Endothelial cell (in vitro differentiated cells): ENCODE results near the gene MRFAP1. TPM values are rescaled to one million over a fixed set of nuclear protein-coding genes. Genes with fewer than 3 reads are reported as not detected.

ENCODE experiments used
- DNase-seq: peaks from one replicate; pipeline ENCODE4 v3.0.0; 2021; ENCODE audit warnings: low spot score
- H3K27ac Mint-ChIP-seq: one replicate; pipeline ENCODE4 v1.8.0; 2021; ENCODE audit warnings: mixed read lengths, inconsistent platforms; ENCODE audit not compliant: unreplicated experiment
- H3K27me3 Mint-ChIP-seq: one replicate; pipeline ENCODE4 v1.8.0; 2021; ENCODE audit warnings: mild to moderate bottlenecking, moderate library complexity, mixed read lengths, inconsistent platforms; ENCODE audit not compliant: unreplicated experiment
- H3K36me3 Mint-ChIP-seq: one replicate; pipeline ENCODE4 v1.8.0; 2021; ENCODE audit warnings: mild to moderate bottlenecking, low read depth, mixed read lengths, inconsistent platforms; ENCODE audit not compliant: unreplicated experiment
- H3K4me1 Mint-ChIP-seq: one replicate; pipeline ENCODE4 v1.8.0; 2021; ENCODE audit warnings: mild to moderate bottlenecking, mixed read lengths, inconsistent platforms; ENCODE audit not compliant: unreplicated experiment
- H3K4me3 Mint-ChIP-seq: one replicate; pipeline ENCODE4 v1.8.0; 2021; ENCODE audit warnings: mild to moderate bottlenecking, mixed read lengths, inconsistent platforms; ENCODE audit not compliant: unreplicated experiment
- H3K9me3 Mint-ChIP-seq: one replicate; pipeline ENCODE4 v1.8.0; 2021; ENCODE audit warnings: mixed read lengths, inconsistent platforms; ENCODE audit not compliant: unreplicated experiment
- CTCF ChIP-seq: fragments of 200-600 bp; sonication (generic); IDR thresholded peaks from one replicate; pipeline ENCODE4 v1.5.0; 2021; ENCODE audit warnings: antibody characterized with exemption; ENCODE audit not compliant: unreplicated experiment
- total RNA-seq: library from RNA; stranded (reverse); fragmentation: NEBNext Ultra II Directional; extraction: Animal tissue kit (Norgen Biotek cat#: 25700); gene quantifications from one replicate; pipeline ENCODE4 v1.2.1, GENCODE V29; 2021; ENCODE audit not compliant: unreplicated experiment

MRFAP1 gene
- total RNA-seq, 1 donor from 2014 or later, result 226 TPM

- H3K9me3 Mint-ChIP-seq, result no peaks in the 10 kb centered on the region
- peaks cover 4% of the 10 kb centered on the region for H3K27me3 Mint-ChIP-seq
- H3K27ac Mint-ChIP-seq, result no peak overlapping the region
- DNase-seq, result no peak
- H3K4me1 Mint-ChIP-seq, result no peaks in the 10 kb centered on the region
- H3K4me3 Mint-ChIP-seq, result no peak overlapping the region
- TF ChIP-seq CTCF, result no peak
- H3K36me3 Mint-ChIP-seq, result peaks cover 12% of the 10 kb centered on the region
Observed at GRCh38 chr4:6605605-6606004, 34.9 kb upstream of the MRFAP1 start.

GRCh38 chr4:6606465-6607235 is 33.8 kb upstream of the MRFAP1 start:
- Mint-ChIP-seq H3K4me3 (no peak overlapping the region), H3K27me3 (peaks cover 4% of the 10 kb centered on the region), H3K4me1 (no peaks in the 10 kb centered on the region), H3K36me3 (peaks cover 16% of the 10 kb centered on the region), H3K27ac (no peak overlapping the region), H3K9me3 (no peaks in the 10 kb centered on the region)
- no peak for DNase-seq
- no peak for TF ChIP-seq CTCF

GRCh38 chr4:6607368-6608055 is 33.0 kb upstream of the MRFAP1 start:
- no peak for DNase-seq
- H3K4me3 Mint-ChIP-seq, result no peak overlapping the region
- no peaks in the 10 kb centered on the region for H3K9me3 Mint-ChIP-seq
- peaks cover 20% of the 10 kb centered on the region for H3K36me3 Mint-ChIP-seq
- H3K27ac Mint-ChIP-seq, result no peak overlapping the region
- TF ChIP-seq CTCF, result no peak
- no peaks in the 10 kb centered on the region for H3K4me1 Mint-ChIP-seq
- peaks cover 5% of the 10 kb centered on the region for H3K27me3 Mint-ChIP-seq

GRCh38 chr4:6608758-6609414 is 31.6 kb upstream of the MRFAP1 start:
- peaks cover 23% of the 10 kb centered on the region for H3K36me3 Mint-ChIP-seq
- H3K4me1 Mint-ChIP-seq, result no peaks in the 10 kb centered on the region
- peaks cover 5% of the 10 kb centered on the region for H3K27me3 Mint-ChIP-seq
- no peak for TF ChIP-seq CTCF
- no peak overlapping the region for H3K4me3 Mint-ChIP-seq
- H3K9me3 Mint-ChIP-seq, result no peaks in the 10 kb centered on the region
- peak; percentile 19 for DNase-seq
- no peak overlapping the region for H3K27ac Mint-ChIP-seq
